Ramos (cell line): ENCODE data around the gene MFAP3L.

Experiments used
- in situ Hi-C: fragments of 300-500 bp; cut with MboI; formaldehyde crosslinking; loops from one replicate; pipeline ENCODE4 v1.14.3; 2022; ENCODE audit warnings: low sequenced_read_pairs; ENCODE audit not compliant: unreplicated experiment

MFAP3L gene

DNA sequence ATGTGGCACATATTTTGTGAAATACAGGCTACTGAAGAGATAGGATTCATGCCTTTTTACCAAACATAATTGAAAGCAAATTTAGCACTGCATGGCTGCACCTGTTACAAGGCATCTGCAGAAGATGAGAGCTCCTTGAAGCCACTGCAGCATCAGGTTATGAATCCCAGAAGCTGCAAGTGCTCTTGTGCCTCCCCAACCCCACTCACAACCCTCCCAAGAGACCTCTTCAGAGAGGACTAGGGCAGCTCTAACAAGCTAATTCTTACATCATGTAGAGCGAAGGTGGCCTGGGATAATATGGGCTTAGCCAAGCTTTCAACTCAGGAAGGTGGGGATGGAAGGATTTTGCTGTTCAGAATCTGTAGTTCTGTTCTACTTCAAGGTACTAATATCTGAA, 27.2 kb downstream of the MFAP3L start:
- in situ Hi-C loops = no loop called here

DNA sequence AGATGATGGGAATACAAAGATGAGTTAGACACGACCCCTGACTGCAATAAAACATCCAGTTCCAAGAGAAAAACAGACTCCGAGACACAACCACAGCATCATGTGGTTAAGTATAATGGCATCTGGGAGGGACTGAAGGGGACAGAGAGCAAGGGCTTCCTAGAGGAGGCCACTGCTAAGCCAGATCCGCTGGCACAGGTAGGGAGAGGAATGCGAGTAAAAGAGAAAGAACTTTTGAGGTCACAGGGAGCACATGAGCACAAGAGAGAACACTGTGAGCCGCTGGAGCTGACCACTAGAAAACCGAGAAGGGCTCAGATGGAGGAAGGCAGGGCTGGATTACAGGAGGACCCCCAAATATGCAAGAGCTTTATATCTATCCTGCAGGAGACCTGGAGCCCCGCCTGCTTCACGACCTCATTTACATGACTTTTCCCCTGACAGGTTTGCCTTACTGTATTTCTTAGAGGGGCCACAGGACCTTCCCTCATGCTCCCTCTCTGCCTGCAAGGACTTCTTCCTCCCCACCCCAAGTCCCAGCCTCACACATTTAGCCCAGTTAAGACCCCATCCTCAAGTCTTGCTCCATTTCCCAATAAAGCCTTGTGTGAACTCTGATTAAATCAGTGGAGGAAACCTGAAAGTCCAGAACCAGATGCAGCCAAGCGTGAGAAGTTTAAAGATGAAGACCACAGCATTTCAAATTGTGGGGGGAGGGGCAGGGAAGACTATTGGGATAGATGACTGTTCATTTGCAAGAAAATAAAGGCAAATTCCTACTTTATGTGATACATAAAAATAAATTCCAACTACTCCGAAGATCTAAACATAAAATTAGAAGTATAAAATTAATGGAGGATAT, 29.6 kb downstream of the MFAP3L start:
- in situ Hi-C loops = no loop called here

DNA sequence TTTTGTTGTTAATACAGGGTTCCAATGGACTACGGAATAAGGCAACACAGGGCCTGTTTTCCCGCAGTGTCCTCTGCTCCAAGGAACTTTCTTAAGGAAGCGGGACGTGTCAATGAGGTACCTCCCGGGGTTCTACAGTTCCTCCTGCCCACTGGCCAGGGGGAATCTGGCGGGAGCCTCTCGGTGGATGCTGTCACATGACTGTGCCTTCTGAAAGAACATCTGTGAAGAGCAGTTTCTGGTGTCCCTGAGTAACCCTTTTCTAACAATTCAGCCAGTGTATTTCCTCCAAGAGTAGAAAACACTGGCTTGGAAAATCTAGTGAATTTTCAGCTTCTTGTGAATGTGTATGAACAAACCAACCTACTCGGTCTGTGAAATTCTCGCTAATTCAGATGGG, 32.7 kb downstream of the MFAP3L start:
- in situ Hi-C loops = no loop called here

DNA sequence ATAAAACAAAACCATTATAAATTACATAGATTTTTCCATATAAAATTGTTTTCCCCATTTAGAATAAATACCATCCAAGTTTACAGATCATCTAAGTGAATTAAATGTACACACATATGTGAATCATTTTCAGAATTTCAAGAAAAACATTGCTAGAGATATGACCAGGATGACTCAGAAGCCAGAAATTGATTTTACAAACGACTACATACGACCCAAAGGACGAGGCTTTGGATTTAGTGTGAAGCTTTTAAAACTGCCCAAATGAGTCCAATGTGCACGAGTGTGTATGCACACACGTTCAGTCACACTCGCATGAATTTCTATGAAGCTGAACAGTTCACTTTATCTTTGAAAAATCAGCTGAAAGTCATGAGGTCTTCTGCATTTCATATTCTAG, 37.9 kb downstream of the MFAP3L start:
- in situ Hi-C loops = no loop called here

DNA sequence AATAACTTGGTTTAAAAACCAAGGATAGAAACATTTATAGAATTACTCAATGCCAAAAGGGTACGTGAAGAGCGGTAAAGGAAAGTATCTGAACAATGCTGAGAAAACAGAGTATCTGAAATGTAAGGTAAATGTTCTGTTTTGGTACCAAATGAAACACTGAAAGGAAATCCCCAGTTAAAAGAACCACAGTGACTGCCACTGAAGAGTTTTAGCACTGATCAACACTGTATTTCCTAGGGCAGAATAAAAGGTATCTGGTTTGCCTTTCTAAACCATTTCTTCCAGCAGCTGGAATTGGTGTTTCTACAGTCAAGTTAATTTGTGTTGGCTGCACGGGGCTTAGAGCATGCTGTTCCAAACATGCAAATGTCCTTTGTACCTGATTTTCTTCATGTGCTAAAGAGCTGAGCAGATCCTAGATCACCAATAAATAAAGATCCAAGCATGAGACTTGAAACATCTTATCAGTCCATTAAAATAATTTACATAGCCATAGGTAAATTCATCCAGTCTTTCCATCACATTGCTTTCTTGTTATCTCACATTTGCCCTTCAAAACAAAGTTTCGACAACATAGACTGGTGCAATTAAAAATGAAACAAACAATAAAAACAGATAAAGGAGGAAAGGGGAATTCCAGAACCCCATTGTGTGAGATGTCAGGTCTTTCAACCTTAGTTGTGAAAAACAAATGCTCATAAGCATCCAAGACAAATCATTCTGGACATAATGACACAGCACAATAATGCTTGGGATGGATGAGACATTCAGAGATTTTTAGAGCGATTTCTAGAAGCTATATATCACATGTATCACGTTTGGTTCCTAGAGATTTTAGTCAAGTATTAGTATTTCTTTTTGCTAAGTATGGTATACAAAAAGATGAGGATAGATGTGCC, 38.6 kb downstream of the MFAP3L start:
- in situ Hi-C loops = no loop called here

DNA sequence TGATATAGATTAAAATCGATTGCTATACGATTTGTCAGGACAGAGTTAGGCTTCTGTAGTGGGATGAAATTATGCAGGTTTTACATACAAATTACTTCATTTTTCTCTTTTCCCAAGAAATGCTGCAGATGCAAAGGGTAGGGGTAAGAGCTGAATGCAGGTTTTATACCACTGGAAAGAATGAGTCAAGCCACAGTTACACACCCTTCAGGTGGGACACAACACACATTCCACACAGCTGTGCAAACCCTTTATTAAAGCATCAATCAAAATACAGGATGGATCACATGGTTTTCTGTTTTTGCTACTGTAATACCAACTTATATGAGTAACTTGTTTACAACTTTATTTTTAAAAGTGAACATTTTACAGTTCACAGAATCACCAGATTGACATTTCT, 39.8 kb downstream of the MFAP3L start:
- in situ Hi-C loops = no loop called here

DNA sequence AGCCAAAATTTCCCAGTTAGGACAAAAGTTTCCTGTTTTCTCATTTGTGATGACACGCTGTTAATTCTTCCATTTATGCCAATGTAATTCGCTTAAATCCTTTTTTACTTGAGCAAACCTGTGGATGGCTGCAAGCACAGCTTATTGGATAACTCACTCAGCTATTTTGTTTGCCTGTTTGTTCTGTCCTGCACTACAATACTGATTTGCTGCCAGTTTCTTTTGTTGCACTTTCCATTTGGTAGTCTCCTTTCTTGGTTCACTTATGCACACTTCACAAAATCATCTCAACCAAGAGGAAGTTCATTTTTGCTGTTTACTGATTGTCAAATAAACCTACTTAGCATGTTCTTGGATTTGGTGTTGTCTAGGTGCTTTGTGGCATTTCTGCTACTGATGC, 40.3 kb downstream of the MFAP3L start:
- in situ Hi-C loops = no loop called here

DNA sequence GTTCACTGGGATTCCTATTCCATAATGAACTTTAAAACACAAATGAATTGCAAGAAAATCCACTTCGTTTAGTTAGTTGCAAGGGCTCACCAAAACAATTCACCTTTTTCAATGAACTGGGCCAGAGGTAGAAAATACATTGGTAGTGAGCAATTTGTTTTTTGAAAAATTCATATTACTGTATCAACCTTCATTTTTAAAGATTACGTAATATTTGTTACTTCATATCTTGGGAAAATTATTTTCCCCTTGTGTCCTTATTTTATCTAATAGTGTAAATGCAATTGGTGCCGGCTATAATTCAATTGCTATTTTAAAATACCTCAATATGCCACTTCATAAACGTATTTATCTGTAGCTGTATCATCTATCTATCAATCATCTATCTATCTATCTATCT, 41.5 kb downstream of the MFAP3L start:
- in situ Hi-C loops = no loop called here

DNA sequence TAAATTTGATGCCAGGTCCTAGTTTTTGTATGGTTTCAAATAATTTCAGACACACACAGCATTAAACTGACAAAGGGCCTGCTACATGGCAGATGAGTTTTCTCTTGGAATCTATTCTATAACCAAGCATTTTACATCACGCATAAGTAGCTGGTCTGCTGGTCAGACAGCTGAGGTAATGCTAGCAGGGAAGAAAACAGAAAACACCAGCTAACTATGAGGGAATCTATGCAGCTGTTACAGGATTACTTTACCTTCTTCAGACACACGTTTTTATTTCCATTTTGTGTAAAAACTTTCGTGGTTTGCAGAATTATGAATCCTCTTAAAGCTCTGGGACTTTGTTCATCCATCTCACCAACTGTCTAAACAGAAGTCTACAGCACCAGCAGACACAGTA, 42.0 kb downstream of the MFAP3L start:
- in situ Hi-C loops = no loop called here

DNA sequence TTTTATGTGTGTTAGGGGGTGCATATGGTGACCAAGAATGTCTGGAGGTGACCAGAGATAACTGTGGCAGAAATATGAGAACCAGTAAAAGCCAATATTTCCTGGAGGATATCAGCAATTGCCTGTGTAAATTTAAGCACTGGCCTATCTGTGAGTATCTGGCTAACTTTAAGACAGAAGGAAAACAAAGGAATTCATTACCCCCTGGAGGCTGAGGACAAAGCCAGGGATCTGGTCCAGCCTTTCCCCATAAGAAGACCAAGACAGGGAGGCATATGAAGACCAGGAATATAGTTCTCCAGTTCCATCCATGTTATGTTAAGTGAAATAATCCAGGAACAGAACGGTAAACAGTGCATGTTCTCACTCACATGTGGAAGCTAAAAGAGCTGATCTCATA, 49.2 kb downstream of the MFAP3L start:
- in situ Hi-C loops = no loop called here

DNA sequence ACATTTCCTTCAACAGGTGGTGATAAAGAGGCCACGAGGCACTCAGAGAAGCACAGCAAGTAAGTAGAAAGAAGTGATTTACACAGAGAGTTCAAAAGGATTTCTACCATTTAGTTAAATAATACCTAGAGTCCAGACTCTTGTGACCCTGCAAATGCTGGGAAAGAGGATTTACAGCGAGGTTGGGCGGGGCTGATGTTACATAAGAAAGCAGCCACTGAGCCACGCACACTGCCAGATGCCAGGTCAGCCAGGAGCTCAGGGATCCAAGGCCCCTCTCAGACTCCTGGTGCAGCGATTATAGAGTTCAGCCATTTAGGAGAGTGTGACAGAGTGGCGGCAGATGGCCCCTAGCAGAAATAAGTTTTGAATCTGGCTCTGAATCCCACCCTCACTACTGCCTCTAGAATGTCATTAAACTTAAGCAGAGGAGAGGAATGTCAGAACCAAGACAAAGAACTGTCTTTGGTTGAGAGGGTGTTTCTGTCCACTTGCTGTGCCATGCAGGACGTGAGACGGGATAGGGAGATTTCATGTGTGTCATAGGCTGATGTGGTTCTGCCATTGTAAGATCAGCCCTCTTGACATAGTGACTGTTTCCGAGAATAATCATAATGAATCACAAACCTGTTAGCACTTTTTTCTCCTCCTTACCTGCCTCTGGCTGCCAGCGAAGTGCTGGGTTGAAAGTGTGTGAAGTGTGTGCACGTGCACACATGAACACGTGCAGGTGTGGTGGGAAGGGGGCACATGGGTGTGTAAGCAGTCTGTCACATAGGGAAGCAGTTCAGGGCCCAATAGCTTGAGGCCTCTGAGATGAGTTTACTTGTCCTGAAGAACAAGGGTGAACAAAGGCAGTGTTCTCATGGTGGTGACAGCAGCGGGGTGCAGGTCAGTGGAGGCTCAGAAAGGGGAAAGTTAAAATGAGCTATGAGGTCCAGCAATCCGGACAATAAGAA, 50.1 kb downstream of the MFAP3L start:
- in situ Hi-C loops = no loop called here

DNA sequence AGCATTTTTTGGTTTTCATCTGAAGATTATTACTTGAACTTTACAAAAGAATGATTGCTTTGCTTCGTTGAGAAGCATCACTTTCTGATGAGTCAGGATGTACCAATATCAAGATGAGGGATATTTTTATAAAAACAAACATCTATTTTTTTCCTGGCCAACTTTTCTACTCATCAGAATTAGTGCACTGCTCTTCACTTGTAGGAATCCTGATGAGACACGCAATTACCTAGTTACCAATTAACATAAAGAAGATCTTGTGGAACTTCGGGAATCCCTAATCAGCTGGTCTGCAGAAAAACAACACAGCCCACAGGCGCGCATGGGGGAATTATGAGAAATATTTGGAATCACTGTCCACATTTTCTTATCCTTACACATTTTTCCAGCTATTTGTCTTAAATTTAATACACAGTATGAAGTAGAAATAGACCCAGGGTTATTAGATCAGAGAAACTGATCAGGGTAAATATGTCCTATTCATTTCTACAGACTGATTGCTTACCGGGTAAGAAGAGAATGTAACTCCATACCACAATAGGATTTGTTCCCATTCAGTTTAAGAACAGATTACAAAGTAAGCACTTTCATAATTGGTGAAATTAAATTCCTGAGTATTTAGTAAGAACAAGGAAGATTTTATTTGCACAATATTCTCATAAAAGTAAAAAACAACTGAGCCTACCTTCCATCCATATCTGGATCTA, 50.9 kb downstream of the MFAP3L start:
- in situ Hi-C loops = no loop called here

DNA sequence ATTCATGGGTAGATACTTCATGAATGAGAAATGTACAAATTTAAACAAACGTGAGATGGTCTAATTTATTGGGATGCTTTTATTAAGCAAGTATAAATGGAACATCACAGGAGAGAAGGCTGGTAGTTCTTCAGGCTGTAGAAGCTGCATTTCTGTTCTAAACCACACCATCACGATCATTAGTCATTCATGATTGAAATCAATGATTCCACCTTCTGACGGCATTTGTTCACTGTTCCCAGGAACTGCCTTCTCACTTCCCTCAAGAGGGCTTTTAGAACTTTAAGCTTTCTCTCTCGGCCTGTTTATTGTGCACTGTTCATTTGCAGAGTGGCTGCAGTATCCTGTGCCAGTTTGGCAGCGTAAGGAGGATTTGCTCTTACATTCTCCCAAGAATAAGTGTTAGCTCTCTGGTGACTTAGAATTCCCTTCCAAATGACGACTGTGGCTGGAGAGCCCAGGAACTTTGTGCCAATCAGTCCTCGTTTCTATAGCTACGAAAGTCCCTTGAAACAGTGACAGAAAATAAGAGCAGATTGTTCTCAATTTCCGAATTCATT, 54.7 kb downstream of the MFAP3L start:
- in situ Hi-C loops = no loop called here

DNA sequence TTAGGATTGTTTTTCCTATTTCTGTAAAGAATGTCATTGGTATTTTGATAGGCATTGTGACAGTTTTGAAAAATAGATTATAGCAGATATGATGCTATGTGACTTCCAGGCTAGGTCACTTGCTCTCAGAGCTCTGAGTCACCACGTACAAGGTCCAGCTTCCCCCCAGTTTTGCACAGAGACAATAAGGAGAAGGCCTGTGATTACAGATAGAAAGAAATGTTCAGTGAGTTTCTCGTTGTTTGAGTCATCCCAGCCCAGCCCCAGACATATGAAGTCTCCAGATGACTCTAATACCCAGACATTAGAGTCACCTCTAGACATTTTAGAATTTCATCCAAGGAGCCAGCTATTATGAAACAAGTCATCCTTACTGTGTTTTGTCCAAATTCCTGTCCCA, 57.2 kb downstream of the MFAP3L start:
- in situ Hi-C loops = no loop called here

DNA sequence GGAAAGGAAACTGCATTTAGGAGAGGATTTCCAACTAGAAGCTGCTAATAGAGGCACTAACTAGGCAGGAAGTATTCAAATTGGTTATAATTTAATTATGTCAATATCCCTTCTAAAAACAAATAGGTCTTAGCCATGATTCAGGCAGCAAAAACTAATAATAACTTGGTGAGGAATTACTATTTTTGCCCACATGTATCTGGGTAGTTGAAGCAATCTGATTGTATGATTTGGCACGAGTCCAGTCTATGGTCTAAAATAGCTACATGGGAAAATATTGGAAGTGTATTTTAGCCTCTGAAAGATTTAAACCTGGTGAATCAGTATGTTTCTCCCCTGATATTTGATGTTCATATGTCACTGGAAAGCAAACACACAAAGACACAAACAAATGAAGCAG, 62.2 kb downstream of the MFAP3L start:
- in situ Hi-C loops = no loop called here

DNA sequence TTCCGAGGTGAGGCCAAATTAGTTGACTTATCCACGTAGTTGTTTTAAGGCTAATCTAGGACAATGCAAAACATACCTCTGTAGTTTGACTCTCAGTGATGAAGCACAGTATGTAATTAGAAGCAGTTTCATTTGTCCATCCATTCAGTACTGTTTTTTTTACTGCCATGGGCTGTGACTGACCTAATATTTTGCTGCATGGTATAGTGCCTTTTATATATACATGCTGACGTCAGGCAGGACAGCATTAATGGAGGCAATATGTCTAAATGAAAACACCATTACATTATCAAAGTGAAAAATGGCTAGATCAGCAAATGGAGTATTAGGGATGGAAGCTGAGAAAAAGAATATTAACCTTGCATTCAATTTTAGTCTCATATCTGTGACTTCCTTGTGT, 66.9 kb downstream of the MFAP3L start:
- in situ Hi-C loops = no loop called here

DNA sequence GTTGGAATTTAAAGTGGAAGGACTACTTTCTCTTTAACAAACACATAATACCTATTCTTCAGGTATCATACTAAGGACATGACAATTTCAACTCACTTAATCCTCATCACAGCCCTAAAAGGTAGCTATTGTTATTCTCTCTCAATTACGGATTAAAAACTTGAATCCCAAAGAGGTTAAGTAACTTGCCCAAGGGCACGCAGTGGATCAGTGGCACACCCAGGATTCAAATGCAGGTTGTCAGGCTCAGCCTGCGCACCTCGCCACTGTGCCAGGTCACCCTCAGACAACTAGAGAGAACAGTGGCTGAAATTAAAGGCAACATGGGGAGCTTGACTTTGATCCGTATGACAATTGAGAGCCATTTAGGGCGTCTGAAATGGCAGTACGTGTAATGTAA, 67.6 kb downstream of the MFAP3L start:
- in situ Hi-C loops = no loop called here

DNA sequence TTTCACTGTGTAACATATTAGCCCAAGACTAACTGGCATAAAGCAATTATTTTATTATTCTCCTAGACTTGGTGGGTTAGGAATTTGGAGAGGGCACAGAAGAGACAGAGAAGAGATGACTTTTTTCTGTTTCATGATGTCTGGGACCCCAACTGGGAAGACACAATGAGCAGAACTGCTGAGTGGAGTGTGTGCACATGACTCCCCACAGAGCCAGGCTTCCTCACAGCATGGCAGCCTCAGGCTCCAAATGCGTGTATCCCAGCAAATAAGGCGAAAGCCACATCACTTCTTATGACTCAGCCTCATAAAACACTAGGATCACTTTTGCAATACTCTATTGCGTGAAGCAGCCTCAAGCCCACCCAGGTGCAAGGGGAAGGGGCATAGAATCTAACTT, 68.4 kb downstream of the MFAP3L start:
- in situ Hi-C loops = no loop called here

DNA sequence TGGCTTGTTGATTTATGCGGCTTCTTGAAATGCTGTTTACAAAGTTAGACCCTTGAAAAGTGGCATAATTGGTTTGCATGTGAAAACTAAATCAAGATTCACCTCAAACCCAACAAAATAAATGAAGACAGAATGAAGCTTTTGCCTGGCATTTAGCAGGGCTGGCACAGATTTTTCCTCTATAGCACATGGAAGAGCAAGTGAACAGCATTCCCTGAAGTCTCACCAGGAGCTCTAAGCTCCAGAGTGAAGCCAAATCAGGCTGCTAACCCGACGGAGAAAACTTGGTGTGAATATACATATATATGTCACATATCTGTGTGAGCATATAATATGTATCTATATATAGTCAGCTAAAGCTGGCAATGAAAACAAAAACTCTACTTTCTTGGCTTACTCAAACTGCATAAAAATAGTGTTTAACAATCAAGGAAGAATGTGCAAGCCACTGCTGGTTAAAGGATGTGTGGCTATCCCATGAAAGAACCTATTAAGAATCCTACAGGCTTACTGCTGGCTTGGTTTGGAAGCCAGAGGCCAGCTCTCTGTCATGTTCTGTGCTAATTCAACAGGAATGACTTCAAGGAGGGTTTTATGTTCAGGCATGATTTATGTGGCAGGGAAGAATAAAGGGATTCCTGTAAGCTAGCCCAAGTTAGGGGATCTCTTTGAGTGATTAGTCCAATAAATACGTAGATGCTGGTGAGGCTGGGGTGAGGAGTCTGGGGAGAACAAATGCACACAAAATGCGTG, 69.9 kb downstream of the MFAP3L start:
- in situ Hi-C loops = no loop called here
